Choroid plexus epithelial cell (primary cell): Measurements from ENCODE around the gene TSPAN17.
A peak's percentile ranks its signal among the peaks of the same experiment; 100 is the strongest.

ENCODE experiments used
- DNase-seq: peaks from one replicate; pipeline ENCODE4 v3.0.0-alpha.2; 2010; ENCODE audit warnings: low read depth
- H3K4me3 ChIP-seq: 2 replicates; pipeline ENCODE4 v1.5.1; 2011; ENCODE audit warnings: low read depth, mild to moderate bottlenecking, control low read depth, low read length, moderate library complexity
- TF ChIP-seq, protein P1 (sequence below): conservative IDR thresholded peaks from 2 replicates; pipeline ENCODE4 v1.5.1; 2011; ENCODE audit warnings: low read depth, mild to moderate bottlenecking, control low read depth, inconsistent platforms, low read length, moderate library complexity

Gene TSPAN17

GRCh38 chr5:176647843-176648473, 674 bp downstream of the TSPAN17 start:
- DNase-seq, result peak; percentile 33
- TF ChIP-seq, protein P1, sequence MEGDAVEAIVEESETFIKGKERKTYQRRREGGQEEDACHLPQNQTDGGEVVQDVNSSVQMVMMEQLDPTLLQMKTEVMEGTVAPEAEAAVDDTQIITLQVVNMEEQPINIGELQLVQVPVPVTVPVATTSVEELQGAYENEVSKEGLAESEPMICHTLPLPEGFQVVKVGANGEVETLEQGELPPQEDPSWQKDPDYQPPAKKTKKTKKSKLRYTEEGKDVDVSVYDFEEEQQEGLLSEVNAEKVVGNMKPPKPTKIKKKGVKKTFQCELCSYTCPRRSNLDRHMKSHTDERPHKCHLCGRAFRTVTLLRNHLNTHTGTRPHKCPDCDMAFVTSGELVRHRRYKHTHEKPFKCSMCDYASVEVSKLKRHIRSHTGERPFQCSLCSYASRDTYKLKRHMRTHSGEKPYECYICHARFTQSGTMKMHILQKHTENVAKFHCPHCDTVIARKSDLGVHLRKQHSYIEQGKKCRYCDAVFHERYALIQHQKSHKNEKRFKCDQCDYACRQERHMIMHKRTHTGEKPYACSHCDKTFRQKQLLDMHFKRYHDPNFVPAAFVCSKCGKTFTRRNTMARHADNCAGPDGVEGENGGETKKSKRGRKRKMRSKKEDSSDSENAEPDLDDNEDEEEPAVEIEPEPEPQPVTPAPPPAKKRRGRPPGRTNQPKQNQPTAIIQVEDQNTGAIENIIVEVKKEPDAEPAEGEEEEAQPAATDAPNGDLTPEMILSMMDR, result no peak
- H3K4me3 ChIP-seq, result peak overlapping the region; percentile 74

DNA sequence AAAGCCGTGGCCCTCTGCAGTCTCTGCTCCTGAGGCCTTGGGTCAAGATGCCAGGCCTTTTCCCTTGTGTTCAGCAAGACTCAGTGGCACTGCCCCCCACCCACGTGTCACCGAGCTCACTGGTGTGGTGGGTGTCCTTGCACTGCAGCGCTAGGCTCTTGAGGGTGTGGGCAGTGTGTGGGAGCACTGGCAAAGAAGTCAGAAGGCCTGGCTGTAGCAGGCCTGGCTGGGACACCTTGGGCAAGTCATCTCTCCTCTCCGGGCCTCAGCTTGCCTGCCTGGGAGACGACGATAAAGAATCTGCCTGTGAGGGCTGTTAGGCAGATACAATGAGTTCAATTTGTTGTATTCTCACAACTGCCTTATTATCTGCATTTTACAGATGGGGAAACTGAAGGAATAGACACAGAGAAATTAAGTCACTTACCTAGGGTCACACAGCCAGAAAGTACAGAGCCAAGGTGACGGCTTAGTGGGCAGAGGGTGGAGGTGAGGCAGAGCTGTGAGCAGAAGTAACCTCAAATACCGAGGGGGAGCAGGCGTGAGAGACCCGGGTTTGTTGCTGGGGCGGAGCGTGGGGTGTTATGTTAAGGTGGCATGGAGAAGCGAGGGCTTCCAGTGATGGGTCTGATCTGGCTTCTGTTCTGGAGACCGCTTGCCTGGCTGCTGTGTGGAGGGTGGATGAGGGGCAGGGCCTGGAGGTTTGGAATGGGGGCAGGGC, 1.4 kb downstream of the TSPAN17 start:
- TF ChIP-seq, protein P1, result no peak
- peak overlapping the region; percentile 74 for H3K4me3 ChIP-seq
- no peak for DNase-seq

GRCh38 chr5:176650354-176650884, 3.1 kb downstream of the TSPAN17 start:
- DNase-seq, result no peak
- TF ChIP-seq, protein P1, result no peak
- H3K4me3 ChIP-seq, result no peak overlapping the region

DNA sequence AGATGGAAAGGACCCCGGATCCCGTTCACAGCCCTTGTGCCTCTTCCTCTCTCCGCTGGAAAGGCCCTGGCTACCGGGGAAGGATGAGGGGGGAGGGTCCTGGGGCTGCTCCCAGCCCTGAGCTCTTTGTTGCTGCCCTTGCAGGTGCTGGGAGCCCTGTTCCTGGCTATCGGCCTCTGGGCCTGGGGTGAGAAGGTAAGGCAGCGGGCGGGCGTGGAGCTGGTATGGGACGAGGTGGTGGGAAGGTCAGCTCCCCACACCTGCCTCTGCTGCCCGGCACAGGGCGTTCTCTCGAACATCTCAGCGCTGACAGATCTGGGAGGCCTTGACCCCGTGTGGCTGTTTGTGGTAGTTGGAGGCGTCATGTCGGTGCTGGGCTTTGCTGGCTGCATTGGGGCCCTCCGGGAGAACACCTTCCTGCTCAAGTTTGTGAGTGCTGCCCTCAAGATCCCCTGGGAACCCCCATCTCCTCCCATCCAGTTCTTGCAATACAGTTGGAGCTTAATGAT, 4.2 kb downstream of the TSPAN17 start:
- TF ChIP-seq, protein P1, result no peak
- no peak overlapping the region for H3K4me3 ChIP-seq
- DNase-seq, result no peak

GRCh38 chr5:176652136-176652535, 4.9 kb downstream of the TSPAN17 start:
- TF ChIP-seq, protein P1, result no peak
- H3K4me3 ChIP-seq, result no peak overlapping the region
- DNase-seq, result no peak

- H3K4me3 ChIP-seq, result no peak overlapping the region
- TF ChIP-seq, protein P1, result no peak
- no peak for DNase-seq
These were observed 6.4 kb downstream of the TSPAN17 start for GRCh38 chr5:176653401-176654385.
